ENCODE data around the gene SOBP.

Gene SOBP

DNA sequence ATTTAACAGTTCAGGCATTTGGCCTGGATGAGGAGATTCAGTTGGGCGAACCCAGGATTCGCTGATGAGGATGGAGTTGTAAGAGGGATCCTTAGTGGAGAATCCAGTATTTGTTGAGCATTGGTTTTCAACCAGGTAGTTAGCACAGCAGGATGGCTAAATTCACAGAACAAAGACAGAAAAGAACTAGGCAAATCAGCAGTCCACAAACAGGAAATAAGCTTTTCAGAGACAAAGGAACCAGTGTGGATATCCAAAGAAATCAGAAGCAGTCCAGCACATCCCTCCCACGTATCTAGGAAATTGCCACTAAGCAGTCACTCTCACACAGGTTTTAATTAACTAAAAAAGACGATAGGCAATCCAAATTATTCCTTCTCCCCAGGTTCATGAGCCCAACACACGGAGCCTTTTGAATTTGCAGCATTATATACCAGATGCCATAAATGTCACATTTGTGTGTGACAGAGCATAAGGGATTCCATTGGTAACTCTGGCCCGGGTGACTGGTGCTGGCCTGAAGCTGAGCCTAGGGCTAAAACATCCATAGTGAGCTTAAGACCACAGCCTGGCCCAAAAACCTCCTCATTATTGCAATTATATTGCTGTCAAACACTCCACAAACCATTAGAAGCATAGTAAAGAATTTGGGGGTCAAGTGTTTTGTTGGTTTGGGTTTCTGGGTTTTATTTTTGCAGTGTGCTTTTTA lies 131.5 kb downstream of the SOBP start:
- DNase-seq: no peak

DNA sequence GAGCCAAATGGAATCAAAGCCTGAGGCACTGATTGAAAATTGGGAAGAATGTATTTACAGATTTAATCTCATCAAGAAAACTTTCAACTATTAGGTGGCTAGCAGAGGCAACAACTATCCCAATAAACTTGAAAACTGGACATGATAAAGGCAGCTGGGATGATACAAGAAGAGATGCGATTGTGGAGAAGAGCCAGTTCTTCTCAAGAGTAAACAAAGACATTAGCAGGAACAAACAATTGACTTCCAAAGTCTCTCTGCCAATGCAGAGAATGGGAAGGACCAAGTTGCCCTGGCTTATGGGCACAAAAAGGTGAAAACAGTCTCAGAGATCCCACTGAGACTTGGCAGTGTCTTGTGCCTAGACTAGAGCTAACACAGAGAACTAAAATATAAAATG lies 132.4 kb downstream of the SOBP start:
- DNase-seq: no peak

DNA sequence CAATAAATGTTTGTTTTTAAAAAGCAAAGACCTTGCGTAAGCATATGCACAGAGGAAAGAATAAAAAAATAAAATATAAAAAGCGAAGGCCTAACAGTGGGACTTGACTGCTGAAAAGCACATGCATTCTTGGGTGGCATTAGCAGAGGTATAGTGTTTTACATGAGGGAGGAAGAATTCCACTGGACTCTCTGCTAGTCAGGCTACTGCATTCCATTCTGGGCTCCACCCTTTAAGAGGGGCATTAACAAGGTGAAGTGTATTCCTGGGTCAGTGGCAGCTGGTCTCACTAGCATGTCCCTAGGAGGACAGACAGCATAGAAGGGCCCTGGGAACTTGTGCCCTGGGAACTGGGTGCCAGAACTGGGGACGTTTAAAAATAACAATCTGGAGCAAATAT lies 134.1 kb downstream of the SOBP start:
- DNase-seq: no peak

DNA sequence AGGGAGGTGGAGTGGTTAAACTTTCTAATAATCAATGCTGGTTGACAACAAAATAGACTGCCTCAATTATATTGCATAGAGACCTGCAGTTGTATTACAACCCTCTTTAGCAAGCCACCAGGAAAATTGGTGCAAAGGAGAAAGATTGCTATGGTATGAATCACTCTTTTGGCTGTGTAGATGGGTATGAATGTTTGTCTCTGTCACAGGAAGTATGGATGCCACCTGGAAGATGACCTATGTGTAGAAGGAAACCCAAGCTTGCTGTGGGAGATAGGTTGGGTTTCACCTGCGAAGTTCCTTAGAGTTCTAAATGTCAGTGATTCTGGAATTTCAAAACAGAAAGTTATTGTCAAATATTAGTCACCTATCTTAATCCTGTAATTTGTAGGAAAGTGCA lies 134.6 kb downstream of the SOBP start:
- no peak for DNase-seq

GRCh38 chr6:107625264-107625663 lies 135.3 kb downstream of the SOBP start:
- DNase-seq: no peak

DNA sequence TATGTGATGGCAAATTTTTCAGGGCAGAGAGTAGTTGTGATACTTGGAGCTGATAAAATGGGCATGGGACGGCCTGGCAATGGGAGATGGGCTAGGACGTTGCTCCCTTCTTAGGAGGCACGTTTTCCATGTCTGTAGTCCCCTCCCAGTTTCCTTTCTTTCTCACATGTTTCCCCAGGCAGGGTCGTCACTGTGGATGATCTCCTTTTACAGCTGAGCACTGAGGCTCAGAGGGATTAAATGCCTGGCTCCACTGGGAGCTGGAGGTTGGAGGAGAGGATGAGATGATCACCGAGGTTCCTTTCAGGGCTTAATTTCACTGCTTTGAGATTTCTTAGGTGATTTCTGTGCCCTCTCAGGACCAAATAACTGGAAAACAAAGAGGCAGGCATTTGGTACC lies 136.7 kb downstream of the SOBP start:
- no peak for DNase-seq

DNA sequence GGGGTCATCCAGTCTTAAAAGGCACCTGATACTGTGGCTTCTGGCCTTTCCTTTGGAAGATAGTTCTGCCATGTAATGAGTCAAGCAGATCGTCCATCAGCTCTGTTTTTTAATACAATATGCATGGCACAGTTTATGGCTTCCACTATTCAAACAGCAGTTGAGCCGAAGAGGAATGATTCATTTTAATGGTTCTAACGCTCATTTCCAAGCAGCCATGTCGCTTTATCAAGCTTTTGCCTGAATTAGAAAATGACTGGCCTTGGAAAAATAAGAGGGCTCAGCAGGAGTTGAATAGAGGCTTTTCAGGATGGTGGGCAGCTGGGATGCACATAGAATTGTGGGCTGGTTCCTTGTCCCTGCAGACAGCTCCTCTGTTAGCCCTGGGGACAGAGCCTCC lies 138.1 kb downstream of the SOBP start:
- no peak for DNase-seq

DNA sequence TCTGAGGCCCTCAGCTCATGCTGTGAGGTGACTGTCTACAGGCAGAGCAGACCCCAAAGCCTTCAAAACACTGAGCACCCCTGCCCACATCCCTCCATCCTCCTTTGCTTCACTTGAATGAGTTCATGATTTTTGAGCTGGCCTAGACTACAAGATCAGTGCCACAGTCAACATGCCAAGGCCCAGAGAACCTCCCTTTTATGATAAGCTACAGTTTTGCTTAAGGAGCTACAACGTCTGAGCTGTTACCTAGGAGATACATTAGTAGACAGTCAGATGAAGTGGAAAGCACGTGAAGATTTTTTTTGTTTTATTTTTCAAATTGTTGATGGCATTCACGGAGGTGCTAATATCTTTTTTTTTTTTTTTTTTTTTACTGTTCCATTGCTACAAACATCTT lies 139.0 kb downstream of the SOBP start:
- no peak for DNase-seq

DNA sequence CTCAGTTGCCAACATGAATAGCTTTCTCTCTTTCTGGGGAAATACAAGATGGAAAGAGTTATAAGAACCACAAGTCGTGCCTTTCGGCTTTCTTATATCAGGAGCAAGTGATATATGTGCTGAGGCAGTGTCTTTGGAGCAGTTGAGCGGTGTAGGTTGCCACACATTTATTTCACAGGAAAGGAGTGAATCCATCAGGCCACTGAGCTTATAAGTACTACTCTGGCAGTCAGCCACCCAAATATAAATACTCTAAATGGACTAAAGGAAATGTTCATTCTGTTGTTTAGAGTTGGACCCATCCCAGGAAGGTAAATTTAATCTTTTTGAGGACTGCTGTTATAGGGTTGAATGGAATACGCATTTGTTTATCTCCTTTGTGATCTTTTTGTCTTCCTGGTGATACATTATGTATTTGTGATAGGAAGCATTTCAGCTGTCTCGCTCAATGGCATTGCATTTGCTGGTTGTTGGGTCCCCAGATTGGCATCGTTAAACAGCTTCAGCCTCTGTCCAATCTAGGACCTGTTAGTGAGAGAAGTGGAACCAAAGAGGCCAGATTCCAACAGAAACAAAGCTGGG lies 139.7 kb downstream of the SOBP start:
- no peak for DNase-seq

- no peak for DNase-seq
Measured at GRCh38 chr6:107630348-107630977, 140.5 kb downstream of the SOBP start.

DNA sequence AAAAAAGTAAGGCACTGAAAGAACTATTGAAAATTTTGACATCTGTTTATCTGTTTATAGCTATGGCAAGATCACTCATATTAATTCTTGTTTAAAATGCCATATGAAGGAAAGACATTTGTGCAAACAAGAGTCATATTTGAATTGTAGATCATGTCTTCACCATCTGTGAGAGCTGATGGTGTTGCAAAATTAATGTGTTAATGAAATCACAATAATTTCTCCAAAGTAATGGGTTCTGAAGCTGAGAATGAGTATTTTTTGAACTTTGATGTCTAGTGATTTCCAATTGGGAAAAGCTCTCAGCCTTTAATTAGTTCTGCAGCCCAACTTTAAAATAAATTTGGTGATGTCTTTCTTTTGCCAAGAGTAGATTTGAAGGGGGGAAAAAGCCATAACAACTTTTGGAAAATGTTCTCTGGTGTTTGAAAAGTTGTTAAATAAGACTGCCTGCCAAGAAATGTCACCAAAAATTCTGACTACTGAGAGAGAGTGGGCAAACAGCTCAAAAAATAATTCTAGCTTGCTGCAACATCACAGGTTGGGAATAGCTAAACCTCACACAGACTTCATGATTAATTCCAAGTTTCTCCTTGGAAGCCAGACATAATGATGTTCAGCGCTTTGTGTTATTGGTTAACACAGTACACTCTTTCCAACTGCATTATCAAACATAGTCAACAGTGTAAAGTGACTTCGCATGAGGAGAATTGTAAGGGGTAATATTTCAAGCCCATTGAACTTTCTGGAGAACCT lies 142.6 kb downstream of the SOBP start:
- no peak for DNase-seq

DNA sequence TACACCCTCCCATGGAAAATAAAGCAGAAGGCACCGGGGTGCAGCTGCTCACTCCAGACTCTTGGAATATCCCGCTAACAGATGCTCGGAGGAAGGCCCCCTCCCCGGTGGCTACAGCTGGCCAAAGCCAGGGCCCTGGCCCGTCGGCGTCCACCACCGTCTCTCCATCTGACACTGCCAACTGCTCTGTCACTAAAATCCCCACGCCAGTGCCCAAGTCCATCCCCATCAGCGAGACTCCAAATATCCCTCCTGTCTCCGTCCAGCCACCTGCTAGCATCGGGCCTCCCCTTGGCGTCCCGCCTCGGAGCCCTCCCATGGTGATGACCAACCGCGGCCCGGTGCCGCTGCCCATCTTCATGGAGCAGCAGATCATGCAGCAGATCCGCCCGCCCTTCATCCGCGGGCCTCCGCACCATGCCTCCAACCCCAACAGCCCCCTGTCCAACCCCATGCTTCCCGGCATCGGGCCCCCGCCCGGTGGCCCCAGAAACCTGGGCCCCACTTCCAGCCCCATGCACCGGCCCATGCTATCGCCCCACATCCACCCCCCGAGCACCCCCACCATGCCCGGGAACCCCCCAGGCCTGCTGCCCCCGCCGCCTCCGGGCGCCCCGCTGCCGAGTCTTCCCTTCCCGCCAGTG lies 143.9 kb downstream of the SOBP start:
- DNase-seq: no peak

GRCh38 chr6:107634324-107635056 lies 144.6 kb downstream of the SOBP start:
- no peak for DNase-seq

DNA sequence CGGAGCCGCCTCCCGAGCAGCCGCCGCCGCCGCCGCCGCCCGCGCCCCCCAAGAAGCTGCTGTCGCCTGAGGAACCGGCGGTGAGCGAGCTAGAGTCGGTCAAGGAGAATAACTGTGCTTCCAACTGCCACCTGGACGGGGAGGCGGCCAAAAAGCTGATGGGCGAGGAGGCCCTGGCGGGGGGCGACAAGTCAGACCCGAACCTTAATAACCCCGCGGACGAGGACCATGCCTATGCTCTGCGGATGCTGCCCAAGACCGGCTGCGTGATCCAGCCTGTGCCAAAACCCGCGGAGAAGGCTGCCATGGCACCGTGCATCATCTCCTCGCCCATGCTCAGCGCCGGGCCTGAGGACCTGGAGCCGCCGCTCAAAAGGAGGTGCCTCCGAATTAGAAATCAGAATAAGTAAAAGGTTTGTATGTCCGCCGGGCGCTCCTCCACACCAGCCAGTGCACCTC lies 145.2 kb downstream of the SOBP start:
- DNase-seq: no peak

DNA sequence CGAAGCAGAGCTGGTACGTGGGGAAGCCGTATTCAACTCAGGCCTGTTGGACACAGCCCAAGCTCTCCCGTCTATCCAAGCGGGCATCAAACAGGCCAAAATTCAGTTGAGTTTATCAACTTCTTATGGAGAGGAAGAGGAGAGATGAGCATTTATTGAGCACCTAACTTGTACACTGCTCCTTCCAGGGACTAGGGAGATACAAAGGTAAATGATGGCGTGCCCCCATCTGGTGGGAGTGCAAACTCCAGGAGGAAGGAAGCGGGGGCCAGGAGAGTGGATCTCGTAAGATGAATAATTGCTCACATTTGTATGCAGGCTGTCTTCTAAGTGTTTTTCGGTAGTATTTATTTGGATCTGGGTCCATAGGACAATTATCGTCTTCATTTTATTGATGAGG lies 146.6 kb downstream of the SOBP start:
- no peak for DNase-seq

DNA sequence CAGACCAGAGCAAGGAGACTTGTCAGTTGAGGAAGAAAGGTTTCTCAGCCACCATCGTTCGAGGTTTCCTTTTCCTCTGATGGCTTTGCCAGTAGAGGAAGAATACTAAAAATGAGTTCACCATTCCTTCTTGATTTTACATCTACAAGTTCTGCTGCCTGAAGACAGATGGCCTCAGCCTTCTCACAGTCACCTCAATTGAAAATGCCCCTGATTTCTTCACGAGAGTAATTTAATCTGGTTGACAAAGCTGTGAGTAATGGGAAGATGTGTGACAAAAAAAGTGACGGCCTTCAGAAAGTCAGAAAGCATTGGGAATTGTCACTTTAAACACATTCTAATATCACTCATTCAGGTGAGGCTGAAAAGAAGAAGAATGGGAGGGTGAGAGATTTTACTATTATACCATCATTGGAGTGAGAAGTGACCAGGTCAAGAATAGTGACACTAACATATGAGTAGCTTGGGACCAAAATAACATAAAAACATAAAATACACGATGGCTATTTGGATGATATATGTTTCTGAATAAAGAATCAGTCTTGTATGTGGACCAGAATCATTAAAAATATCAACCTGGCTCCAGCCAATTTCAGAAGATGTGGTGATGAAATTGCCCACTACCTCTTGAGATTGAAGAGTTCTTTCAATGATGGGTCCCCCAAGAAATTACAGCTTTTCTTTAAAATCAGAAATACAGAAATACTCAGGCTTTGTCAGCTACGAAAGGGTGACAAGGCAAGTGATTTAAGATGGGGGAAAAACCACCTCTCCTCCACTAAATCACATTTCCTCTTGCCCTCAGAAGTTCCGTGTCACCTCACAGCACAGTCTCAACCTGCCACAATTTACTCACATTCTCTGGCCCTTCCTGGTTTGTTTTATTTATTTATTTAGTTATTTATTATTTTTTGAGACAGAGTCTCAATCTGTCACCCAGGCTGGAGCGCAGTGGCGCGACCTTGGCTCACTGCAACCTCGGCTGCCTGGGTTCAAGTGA lies 147.7 kb downstream of the SOBP start:
- DNase-seq: no peak

GRCh38 chr6:107638493-107638892 lies 148.6 kb downstream of the SOBP start:
- DNase-seq: no peak

DNA sequence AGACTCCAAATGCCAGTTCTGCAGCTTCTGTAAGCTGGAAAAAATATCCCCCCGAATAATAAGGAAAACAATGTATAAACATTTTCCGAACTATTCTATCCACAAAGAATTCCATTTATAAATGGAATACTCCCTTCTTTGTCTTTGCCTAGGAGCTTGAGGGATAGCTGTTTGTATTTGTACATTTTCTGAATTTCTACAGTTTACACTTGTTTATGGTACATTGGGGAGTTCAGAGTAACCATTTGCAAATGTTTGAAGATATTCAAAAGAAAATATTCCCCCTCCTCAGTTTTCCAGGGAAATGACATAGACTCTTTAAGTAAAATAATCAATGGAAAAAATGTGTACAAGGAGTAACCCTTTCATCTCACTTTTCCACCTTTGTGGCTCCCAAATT lies 149.6 kb downstream of the SOBP start:
- no peak for DNase-seq

- DNase-seq: no peak
Measured at GRCh38 chr6:107641071-107641470, 151.2 kb downstream of the SOBP start.

- no peak for DNase-seq
Measured at GRCh38 chr6:107641500-107641941, 151.6 kb downstream of the SOBP start.
